HepG2 (cell line): ENCODE results near the gene CDC42EP4. TPM values are rescaled to one million over a fixed set of nuclear protein-coding genes. Genes with fewer than 3 reads are reported as not detected.

Experiments
- BATF2 ChIP-seq: sonication (generic); formaldehyde crosslinking; IDR thresholded peaks from 2 replicates; pipeline ENCODE4 v1.8.0; 2022; ENCODE audit warnings: mild to moderate bottlenecking, missing genetic modification reagents, moderate library complexity
- DRAP1 ChIP-seq: IDR thresholded peaks from 2 replicates; pipeline ENCODE4 v1.6.1; 2016; ENCODE audit warnings: missing genetic modification reagents, missing compliant biosample characterization
- ETV5 ChIP-seq: IDR thresholded peaks from 2 replicates; pipeline ENCODE4 v1.6.1; 2018; ENCODE audit warnings: missing biosample characterization, missing genetic modification reagents, inconsistent platforms, borderline replicate concordance
- HINFP ChIP-seq: sonication (generic); formaldehyde crosslinking; IDR thresholded peaks from 2 replicates; pipeline ENCODE4 v1.4.0; 2020; ENCODE audit warnings: low read depth, mild to moderate bottlenecking, missing genetic modification reagents
- HNF4G ChIP-seq, 2 experiments: sonication (generic) in 1 of 2; formaldehyde crosslinking in 1 of 2; IDR thresholded peaks; 2 replicates each; pipeline versions ENCODE4 v1.4.0 to v1.6.1; 2011 to 2020; ENCODE audit warnings: borderline replicate concordance in 2 of 2, low read depth in 2 of 2, mild to moderate bottlenecking in 2 of 2, low read length in 1 of 2, missing genetic modification reagents in 1 of 2, moderate library complexity in 1 of 2
- HOXA9 ChIP-seq: sonication (generic); formaldehyde crosslinking; IDR thresholded peaks from 2 replicates; pipeline ENCODE4 v1.8.1; 2022; ENCODE audit warnings: missing genetic modification reagents, mild to moderate bottlenecking, moderate library complexity, borderline replicate concordance
- KAT2B ChIP-seq: fragments of 150-350 bp; IDR thresholded peaks from 2 replicates; pipeline ENCODE4 v1.6.1; 2014; ENCODE audit warnings: low read depth, low read length, borderline replicate concordance
- LRRFIP1 ChIP-seq: sonication (generic); formaldehyde crosslinking; conservative IDR thresholded peaks from 2 replicates; pipeline ENCODE4 v1.4.0; 2020; ENCODE audit warnings: missing genetic modification reagents
- MXD4 ChIP-seq: IDR thresholded peaks from 2 replicates; pipeline ENCODE4 v1.6.1; 2016; ENCODE audit warnings: mild to moderate bottlenecking, missing biosample characterization, missing genetic modification reagents
- PTBP1 ChIP-seq: fragments of 200-400 bp; formaldehyde crosslinking; IDR thresholded peaks from 2 replicates; pipeline ENCODE4 v1.6.1; 2018; ENCODE audit warnings: low read length, low read depth; ENCODE audit not compliant: poor library complexity, severe bottlenecking
- SOX13 ChIP-seq, 3 experiments: fragments of 450-650 bp in 1 of 3; sonication (generic) in 1 of 3; formaldehyde crosslinking in 1 of 3; IDR thresholded peaks in 2 of 3; conservative IDR thresholded peaks in 1 of 3; 2 replicates each; pipeline versions ENCODE4 v1.5.0 to v1.6.1; 2016 to 2020; ENCODE audit warnings: antibody characterized with exemption in 1 of 3, mild to moderate bottlenecking in 1 of 3, missing compliant biosample characterization in 1 of 3, missing genetic modification reagents in 1 of 3, moderate library complexity in 1 of 3
- TBP ChIP-seq: sonication (generic); formaldehyde crosslinking; IDR thresholded peaks from 2 replicates; pipeline ENCODE4 v1.5.0; 2020; ENCODE audit warnings: missing genetic modification reagents
- THAP11 ChIP-seq: IDR thresholded peaks from 2 replicates; pipeline ENCODE4 v1.6.1; 2016; ENCODE audit warnings: missing biosample characterization, missing genetic modification reagents
- THAP8 ChIP-seq: sonication (generic); formaldehyde crosslinking; IDR thresholded peaks from 2 replicates; pipeline ENCODE4 v1.5.1; 2020; ENCODE audit warnings: missing genetic modification reagents, mild to moderate bottlenecking, borderline replicate concordance
- ZNF12 ChIP-seq: sonication (generic); formaldehyde crosslinking; IDR thresholded peaks from 2 replicates; pipeline ENCODE4 v1.5.0; 2020; ENCODE audit warnings: missing genetic modification reagents
- ZNF335 ChIP-seq: sonication (generic); formaldehyde crosslinking; IDR thresholded peaks from 2 replicates; pipeline ENCODE4 v1.4.0; 2020; ENCODE audit warnings: missing genetic modification reagents
- ZNF362 ChIP-seq: sonication (generic); formaldehyde crosslinking; IDR thresholded peaks from 2 replicates; pipeline ENCODE4 v1.4.0; 2020; ENCODE audit warnings: missing genetic modification reagents, mild to moderate bottlenecking, borderline replicate concordance
- ZNF616 ChIP-seq: sonication (generic); formaldehyde crosslinking; IDR thresholded peaks from 2 replicates; pipeline ENCODE4 v1.5.0; 2020; ENCODE audit warnings: low read depth, mild to moderate bottlenecking, missing genetic modification reagents
- ZNF749 ChIP-seq: sonication (generic); formaldehyde crosslinking; IDR thresholded peaks from 2 replicates; pipeline ENCODE4 v1.8.0; 2022; ENCODE audit warnings: mild to moderate bottlenecking, missing genetic modification reagents, moderate library complexity, borderline replicate concordance
- polyA plus RNA-seq, 8 experiments: library from polyadenylated mRNA; depleted of rRNA in 3 of 8; stranded (reverse) in 7 of 8; unstranded in 1 of 8; fragments of >200 nt; fragmentation: Illumina TruSeq in 4 of 8; extraction: Trizol in 4 of 8; gene quantifications; 2 replicates each; pipeline versions ENCODE4 v1.2.1 to v1.2.3, GENCODE V29; 2011 to 2016; ENCODE audit warnings: low read depth in 4 of 8, missing spikeins in 1 of 8, mixed read lengths in 1 of 8; ENCODE audit not compliant: insufficient read depth in 1 of 8
- total RNA-seq, 5 experiments: library from RNA; depleted of rRNA; stranded (reverse); fragments of >200 nt; fragmentation: Illumina TruSeq; extraction: Trizol; gene quantifications; 2 replicates each; pipeline ENCODE4 v1.2.3, GENCODE V29; 2016; ENCODE audit warnings: low read depth in 1 of 5

Gene CDC42EP4
- total and polyA plus RNA-seq, 2 of the 13 experiments (the other 11 are each of a cell fraction or from before 2014, with no cell fraction given) = 19.0 to 54.0 TPM

- no peak for TF ChIP-seq HNF4G (IDR thresholded peaks at IDR 0.05; ENCODE audit: borderline replicate concordance, low read depth, low read length)
- TF ChIP-seq HNF4G (CRISPR knock-in tag; IDR thresholded peaks at IDR 0.05; ENCODE audit: borderline replicate concordance, low read depth) = no peak
- TF ChIP-seq DRAP1 (CRISPR knock-in tag) = peak; percentile 91
- TF ChIP-seq HOXA9 (CRISPR knock-in tag) = peak; percentile 38; the same call in 1 of the 2 replicates
- no peak for TF ChIP-seq LRRFIP1 (CRISPR knock-in tag)
- TF ChIP-seq BATF2 = no peak; the same call in 1 of the 2 replicates
- TF ChIP-seq ZNF335 (CRISPR knock-in tag) = no peak
- TF ChIP-seq SOX13 (IDR thresholded peaks at IDR 0.05) = no peak
- TF ChIP-seq SOX13 (CRISPR knock-in tag; conservative IDR thresholded peaks at IDR 0.05 in 1 of 2, IDR thresholded peaks at IDR 0.05 in 1 of 2) = peak in 1 of 2 experiments; percentile 43; a peak in 2 of 4 replicates
- peak; percentile 83 for TF ChIP-seq ETV5 (CRISPR knock-in tag)
- TF ChIP-seq THAP8 (CRISPR knock-in tag) = no peak
- no peak for TF ChIP-seq TBP (CRISPR knock-in tag)
- TF ChIP-seq ZNF362 = no peak
- peak; percentile 71; the same call in 1 of the 2 replicates for TF ChIP-seq THAP11 (CRISPR knock-in tag)
- peak; percentile 76; the same call in 1 of the 2 replicates for TF ChIP-seq MXD4 (CRISPR knock-in tag)
- TF ChIP-seq ZNF749 (CRISPR knock-in tag) = peak; percentile 93
- TF ChIP-seq KAT2B = no peak
- TF ChIP-seq PTBP1 = peak; percentile 86
- TF ChIP-seq ZNF616 (CRISPR knock-in tag) = peak; percentile 74; the same call in 1 of the 2 replicates
- no peak; the same call in 1 of the 2 replicates for TF ChIP-seq HINFP
- TF ChIP-seq ZNF12 = no peak
These were observed at the start of gene CDC42EP4 (continued) for GRCh38 chr17:73311781-73312641.
